Small intestine (tissue), 7 donors: Measurements from ENCODE around the gene SDHB. TPM values are rescaled to one million over a fixed set of nuclear protein-coding genes. Genes with fewer than 3 reads are reported as not detected.

Experiments used
- DNase-seq, 2 donors: peaks; one replicate each; pipeline versions ENCODE4 v3.0.0 to v3.0.0-alpha.2; 2013
- FAIRE-seq: peaks from 2 replicates; lab custom pipeline; 2012; peaks lifted over from hg19 to GRCh38; lab: Jason Lieb, UNC
- H3K27ac ChIP-seq, 3 donors: one replicate each; pipeline ENCODE4 v1.5.1; 2013; ENCODE audit warnings: low read length in 2 of 3, mild to moderate bottlenecking in 2 of 3, control low read depth in 1 of 3, inconsistent platforms in 1 of 3, low read depth in 1 of 3, moderate library complexity in 1 of 3
- H3K27me3 ChIP-seq, 3 donors: one replicate each; pipeline ENCODE4 v1.6.1; 2013; ENCODE audit warnings: low read length in 3 of 3, inconsistent platforms in 1 of 3; ENCODE audit not compliant: control insufficient read depth in 3 of 3, insufficient read depth in 3 of 3
- H3K36me3 ChIP-seq, 3 donors: one replicate each; pipeline ENCODE4 v1.6.1; 2013; ENCODE audit warnings: low read length in 3 of 3, inconsistent platforms in 1 of 3, low read depth in 1 of 3, mild to moderate bottlenecking in 1 of 3, moderate library complexity in 1 of 3; ENCODE audit not compliant: control insufficient read depth in 3 of 3, insufficient read depth in 2 of 3
- H3K4me1 ChIP-seq, 3 donors: one replicate each; pipeline ENCODE4 v1.6.1; 2013; ENCODE audit warnings: low read length in 2 of 3, inconsistent platforms in 1 of 3, low read depth in 1 of 3, mild to moderate bottlenecking in 1 of 3, moderate library complexity in 1 of 3; ENCODE audit not compliant: control insufficient read depth in 3 of 3, insufficient read depth in 2 of 3
- H3K4me3 ChIP-seq, 3 donors: one replicate each; pipeline ENCODE4 v1.5.1; 2013; ENCODE audit warnings: low read length in 3 of 3, control low read depth in 1 of 3, inconsistent platforms in 1 of 3, low read depth in 1 of 3, mild to moderate bottlenecking in 1 of 3, moderate library complexity in 1 of 3
- H3K9me3 ChIP-seq, 2 donors: one replicate each; pipeline ENCODE4 v1.6.1; 2013; ENCODE audit warnings: low read depth in 1 of 2, low read length in 1 of 2; ENCODE audit not compliant: control insufficient read depth in 2 of 2, insufficient read depth in 1 of 2
- WGBS, 3 donors: extraction: QIAGEN DNeasy Blood & Tissue Kit; methylation state at CpG; one replicate each; pipeline ENCODE4 v1.1.7; 2013; 5-methylcytosine and 5-hydroxymethylcytosine counted together
- polyA plus RNA-seq, 4 donors: library from polyadenylated mRNA; stranded (reverse) in 3 of 4; unstranded in 1 of 4; fragments of 200-250 nt in 3 of 4; fragments of 120-200 nt in 1 of 4; gene quantifications; one replicate each; pipeline versions ENCODE4 v1.2.1 to v1.2.3, GENCODE V29; 2013
- donor health status: healthy with polysubstance abuse.
- donor health status: control.
- donor health status: control.
- donor health status: Bipolar disorder and iron deficiency.
- donor health status: healthy.

Gene SDHB
- polyA plus RNA-seq, 4 donors = 145 to 380 (median 224) TPM

- 72 to 79% (median 78%) methylated on average over 3 of the region's 3 CpGs for WGBS, 3 donors
- FAIRE-seq (no peak), DNase-seq (no peak)
- Histone ChIP-seq H3K27me3 (no peaks in the 10 kb centered on the region), H3K27ac (no peak overlapping the region), H3K4me1 (peaks cover 0 to 3% (median 0%) of the 10 kb centered on the region in 3 donors), H3K4me3 (no peak overlapping the region), H3K36me3 (no peaks in the 10 kb centered on the region), H3K9me3 (peaks cover 0 to 7% of the 10 kb centered on the region in 2 donors)
Observed at GRCh38 chr1:17061486-17061885, 7.7 kb upstream of the SDHB start.

GRCh38 chr1:17060306-17060749 is 6.5 kb upstream of the SDHB start:
- 59 to 61% (median 60%) methylated on average over 11 of the region's 11 CpGs for WGBS, 3 donors
- Histone ChIP-seq H3K4me1 (peaks cover 0 to 3% (median 0%) of the 10 kb centered on the region in 3 donors), H3K27me3 (no peaks in the 10 kb centered on the region), H3K4me3 (no peak overlapping the region), H3K9me3 (peaks cover 0 to 6% of the 10 kb centered on the region in 2 donors), H3K27ac (no peak overlapping the region), H3K36me3 (no peaks in the 10 kb centered on the region)
- FAIRE-seq = no peak
- DNase-seq = no peak

- 36 to 42% (median 36%) methylated on average over 12 of the region's 12 CpGs for WGBS, 3 donors
- Histone ChIP-seq H3K36me3 (no peaks in the 10 kb centered on the region), H3K9me3 (no peaks in the 10 kb centered on the region), H3K27ac (no peak overlapping the region), H3K4me3 (no peak overlapping the region), H3K4me1 (peaks cover 0 to 3% (median 0%) of the 10 kb centered on the region in 3 donors), H3K27me3 (no peaks in the 10 kb centered on the region)
- FAIRE-seq = no peak
- peak; percentile 64 to 74 for DNase-seq
Observed at GRCh38 chr1:17059391-17060305, 5.8 kb upstream of the SDHB start.

DNA sequence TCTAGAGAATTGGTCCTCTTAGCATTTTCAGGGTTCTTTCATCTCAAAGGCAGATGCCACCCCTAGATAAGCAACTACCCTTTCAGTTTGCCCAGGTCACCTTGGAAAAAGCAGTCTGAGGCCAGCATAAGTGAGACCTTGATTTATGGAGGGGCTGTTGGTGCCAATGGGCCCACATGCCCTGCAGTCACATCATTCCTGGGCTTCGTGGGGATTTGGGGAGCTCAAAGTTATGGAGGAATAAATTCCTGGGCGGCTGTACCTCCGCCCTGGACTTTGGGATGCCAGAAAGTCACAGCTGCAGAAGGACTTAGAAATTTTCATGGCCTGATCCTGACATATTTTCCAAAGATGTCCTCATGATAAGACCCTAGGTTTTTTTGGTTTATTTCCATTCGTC is 2.7 kb upstream of the SDHB start:
- DNase-seq (no peak), FAIRE-seq (no peak)
- no peaks in the 10 kb centered on the region for H3K36me3 ChIP-seq
- H3K4me1 ChIP-seq = peaks cover 0 to 10% (median 6%) of the 10 kb centered on the region in 3 donors
- no peak overlapping the region for H3K27ac ChIP-seq
- H3K9me3 ChIP-seq = no peaks in the 10 kb centered on the region
- no peaks in the 10 kb centered on the region for H3K27me3 ChIP-seq
- WGBS, 3 donors = 74 to 81% (median 75%) methylated on average over 4 of the region's 4 CpGs
- no peak overlapping the region for H3K4me3 ChIP-seq

DNA sequence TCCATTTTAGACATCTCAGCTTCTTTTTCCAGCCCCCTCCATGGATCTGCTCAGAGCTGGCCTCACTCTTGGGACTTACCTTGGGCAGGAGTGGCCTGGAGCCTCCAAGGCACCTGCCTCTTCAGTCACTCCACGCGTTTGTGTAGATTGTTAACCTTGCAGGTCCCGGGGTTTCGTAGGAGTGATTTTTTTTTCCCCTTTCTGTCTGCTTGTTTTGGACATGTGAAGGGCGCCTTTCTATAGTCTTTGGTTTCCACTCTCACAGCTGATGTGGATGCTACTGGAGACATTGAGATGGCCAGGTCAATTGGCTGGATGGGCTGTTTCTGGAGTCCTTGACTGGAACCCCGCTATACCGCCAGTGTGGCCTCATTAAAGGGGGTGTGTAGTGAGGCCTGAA is 2.0 kb upstream of the SDHB start:
- H3K27me3 ChIP-seq = no peaks in the 10 kb centered on the region
- FAIRE-seq = no peak
- 91 to 94% (median 93%) methylated on average over 7 of the region's 7 CpGs for WGBS, 3 donors
- peaks cover 0 to 2% (median 0%) of the 10 kb centered on the region in 3 donors for H3K36me3 ChIP-seq
- H3K4me1 ChIP-seq = peaks cover 0 to 10% (median 6%) of the 10 kb centered on the region in 3 donors
- DNase-seq = no peak
- no peak overlapping the region for H3K27ac ChIP-seq
- H3K4me3 ChIP-seq = no peak overlapping the region
- no peaks in the 10 kb centered on the region for H3K9me3 ChIP-seq

DNA sequence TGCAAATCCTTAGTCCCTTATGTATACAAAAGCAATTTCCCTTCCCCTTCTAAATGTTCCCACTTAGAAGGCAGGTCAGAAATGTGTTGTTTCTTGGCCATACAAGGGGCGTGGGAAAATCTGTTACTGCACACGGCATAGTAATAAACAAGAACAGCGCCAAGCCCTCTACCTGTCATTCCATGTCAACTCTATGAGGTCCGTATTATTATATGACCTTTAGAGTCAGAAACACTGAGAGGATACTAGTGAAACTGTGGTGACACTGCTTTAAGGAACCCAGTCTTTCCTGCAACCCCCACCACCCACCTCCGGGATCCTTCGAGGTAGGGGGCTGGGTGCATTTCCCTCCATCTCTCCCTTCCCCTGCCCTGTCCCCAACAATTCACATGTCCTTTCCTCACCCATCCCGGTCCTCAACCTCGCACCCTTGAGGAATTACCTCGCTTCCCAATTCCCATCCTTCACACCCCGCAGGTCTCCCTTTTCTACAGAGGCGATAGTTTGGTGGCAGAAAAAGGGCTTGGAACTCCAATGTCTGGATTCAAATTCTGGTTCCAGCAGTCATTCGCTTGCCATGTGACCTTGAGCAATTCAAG is 647 bp downstream of the SDHB start:
- DNase-seq (peak; percentile 39 to 40), FAIRE-seq (no peak)
- WGBS, 3 donors = 1 to 3% (median 2%) methylated on average over 12 of the region's 12 CpGs
- Histone ChIP-seq H3K4me1 (peaks cover 0 to 10% (median 6%) of the 10 kb centered on the region in 3 donors), H3K9me3 (no peaks in the 10 kb centered on the region), H3K36me3 (peaks cover 2 to 14% (median 5%) of the 10 kb centered on the region in 3 donors), H3K27ac (peak overlapping the region; percentile 89 to 96 (median 91)), H3K4me3 (peak overlapping the region; percentile 67 to 92 (median 84)), H3K27me3 (no peaks in the 10 kb centered on the region)

DNA sequence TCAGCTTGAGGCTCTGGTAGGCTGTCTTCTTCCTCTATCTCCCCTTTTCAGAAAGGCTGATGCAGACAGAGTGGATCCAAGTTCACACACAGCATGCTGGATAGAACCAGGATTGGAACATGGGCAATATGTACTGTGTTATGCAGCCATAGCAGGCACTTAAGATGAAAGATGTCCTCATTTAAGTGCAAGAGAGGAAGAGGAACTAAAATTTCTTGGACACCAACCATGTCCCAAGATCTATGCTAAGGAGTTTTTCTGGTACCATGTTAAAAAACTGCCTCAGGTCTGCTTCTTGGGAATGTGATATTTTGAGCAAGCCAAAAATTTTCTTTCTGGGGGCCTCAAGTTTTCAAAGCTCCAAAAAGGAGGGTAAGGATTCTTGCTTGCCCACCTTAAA is 1.2 kb downstream of the SDHB start:
- peak overlapping the region in 2 of 3 donors; percentile 84 to 92 for H3K4me3 ChIP-seq
- peaks cover 2 to 14% (median 5%) of the 10 kb centered on the region in 3 donors for H3K36me3 ChIP-seq
- peak overlapping the region in 1 of 3 donors; percentile 91 for H3K27ac ChIP-seq
- FAIRE-seq (no peak), DNase-seq (no peak)
- H3K27me3 ChIP-seq = no peaks in the 10 kb centered on the region
- no peaks in the 10 kb centered on the region for H3K9me3 ChIP-seq
- peaks cover 0 to 10% (median 6%) of the 10 kb centered on the region in 3 donors for H3K4me1 ChIP-seq

- Histone ChIP-seq H3K27ac (peak overlapping the region in 1 of 3 donors; percentile 91), H3K4me3 (peak overlapping the region in 2 of 3 donors; percentile 84 to 92), H3K27me3 (no peaks in the 10 kb centered on the region), H3K36me3 (peaks cover 2 to 16% (median 5%) of the 10 kb centered on the region in 3 donors), H3K9me3 (no peaks in the 10 kb centered on the region), H3K4me1 (peaks cover 0 to 10% (median 6%) of the 10 kb centered on the region in 3 donors)
- DNase-seq = peak; percentile 69
- 0 to 48% (median 20%) methylated on average over 1 of the region's 1 CpG for WGBS, 3 donors
- FAIRE-seq = no peak
Observed at GRCh38 chr1:17052038-17052437, 1.8 kb downstream of the SDHB start.
